Activated CD4-positive, alpha-beta T cell treated with anti-CD3 and anti-CD28 coated beads, Interleukin-2, amount 10 ng/mL, durations not matched to agents 24 days and 14 days (primary cell): ENCODE data around the gene LAMA4. TPM values are rescaled to one million over a fixed set of nuclear protein-coding genes. Genes with fewer than 3 reads are reported as not detected.
"Not testable (repeated sequence)": the region's sequence is repeated elsewhere in the genome, so short reads cannot be mapped to it uniquely, and the experiment has no call there.

Experiments used
- DNase-seq: peaks from one replicate; pipeline ENCODE4 v3.0.0; 2022
- H3K27ac Mint-ChIP-seq: one replicate; pipeline ENCODE4 v1.8.0; 2022; ENCODE audit warnings: mild to moderate bottlenecking, mixed read lengths
- H3K27me3 Mint-ChIP-seq: one replicate; pipeline ENCODE4 v1.8.0; 2022; ENCODE audit warnings: mixed read lengths
- H3K36me3 Mint-ChIP-seq: one replicate; pipeline ENCODE4 v1.8.0; 2022; ENCODE audit warnings: low read depth, mild to moderate bottlenecking, mixed read lengths
- H3K4me1 Mint-ChIP-seq: one replicate; pipeline ENCODE4 v1.8.0; 2021; ENCODE audit warnings: mixed read lengths
- H3K4me3 Mint-ChIP-seq: one replicate; pipeline ENCODE4 v1.8.0; 2022; ENCODE audit warnings: mild to moderate bottlenecking, moderate library complexity, mixed read lengths
- H3K9me3 Mint-ChIP-seq: one replicate; pipeline ENCODE4 v1.8.0; 2021; ENCODE audit warnings: mixed read lengths
- intact Hi-C: fragments of 100-400 bp; cut with micrococcal nuclease; formaldehyde crosslinking; loops from one replicate; pipeline ENCODE4 v1.15.1; 2023
- total RNA-seq: library from RNA; stranded (reverse); gene quantifications from 2 replicates; pipeline ENCODE4 v1.2.3, GENCODE V29; 2022

LAMA4 gene
- total RNA-seq, 1 donor from 2014 or later, result not detected

GRCh38 chr6:112109262-112109661 is 145.1 kb downstream of the LAMA4 start:
- H3K36me3 Mint-ChIP-seq, result no peaks in the 10 kb centered on the region
- H3K4me3 Mint-ChIP-seq, result no peak overlapping the region
- no peaks in the 10 kb centered on the region for H3K4me1 Mint-ChIP-seq
- no peak overlapping the region for H3K27ac Mint-ChIP-seq
- intact Hi-C loops, result no loop called here
- peaks cover 32% of the 10 kb centered on the region for H3K27me3 Mint-ChIP-seq
- H3K9me3 Mint-ChIP-seq, result peaks cover 5% of the 10 kb centered on the region
- no peak for DNase-seq

GRCh38 chr6:112106562-112106961 is 147.8 kb downstream of the LAMA4 start:
- H3K4me1 Mint-ChIP-seq, result no peaks in the 10 kb centered on the region
- peaks cover 5% of the 10 kb centered on the region for H3K9me3 Mint-ChIP-seq
- DNase-seq, result no peak
- H3K27ac Mint-ChIP-seq, result no peak overlapping the region
- peaks cover 26% of the 10 kb centered on the region for H3K27me3 Mint-ChIP-seq
- no peaks in the 10 kb centered on the region for H3K36me3 Mint-ChIP-seq
- no peak overlapping the region for H3K4me3 Mint-ChIP-seq
- intact Hi-C loops, result no loop called here

- H3K4me1 Mint-ChIP-seq, intact Hi-C loops, H3K9me3 Mint-ChIP-seq, H3K36me3 Mint-ChIP-seq, H3K4me3 Mint-ChIP-seq, DNase-seq, H3K27ac Mint-ChIP-seq: not testable (repeated sequence)
- peaks cover 26% of the 10 kb centered on the region for H3K27me3 Mint-ChIP-seq
Observed at GRCh38 chr6:112106026-112106425, 148.3 kb downstream of the LAMA4 start.

- no peak for DNase-seq
- Mint-ChIP-seq H3K9me3 (peaks cover 5% of the 10 kb centered on the region), H3K27me3 (peaks cover 23% of the 10 kb centered on the region), H3K4me3 (no peak overlapping the region), H3K36me3 (no peaks in the 10 kb centered on the region), H3K27ac (no peak overlapping the region), H3K4me1 (no peaks in the 10 kb centered on the region)
- intact Hi-C loops, result no loop called here
Observed at GRCh38 chr6:112100561-112100960, 153.8 kb downstream of the LAMA4 start.

- Mint-ChIP-seq H3K36me3 (no peaks in the 10 kb centered on the region), H3K4me3 (no peak overlapping the region), H3K4me1 (no peaks in the 10 kb centered on the region), H3K27me3 (peaks cover 23% of the 10 kb centered on the region), H3K9me3 (no peaks in the 10 kb centered on the region), H3K27ac (no peak overlapping the region)
- no peak for DNase-seq
- intact Hi-C loops, result no loop called here
Observed at GRCh38 chr6:112096901-112097300, 157.5 kb downstream of the LAMA4 start.

- Mint-ChIP-seq H3K27ac (no peak overlapping the region), H3K27me3 (peaks cover 38% of the 10 kb centered on the region), H3K9me3 (no peaks in the 10 kb centered on the region), H3K36me3 (peaks cover 6% of the 10 kb centered on the region), H3K4me1 (peaks cover 7% of the 10 kb centered on the region), H3K4me3 (no peak overlapping the region)
- intact Hi-C loops, result loop anchor here (1.0 to 5.0 kb wide), 4 partner anchors 67 to 606 kb away; partner anchors contain the start of genes FYN and REV3L
- no peak for DNase-seq
Observed at GRCh38 chr6:112087916-112088315, 166.5 kb downstream of the LAMA4 start.

GRCh38 chr6:112087136-112087911 is 167.0 kb downstream of the LAMA4 start, which contains the start of the genes FAM229B and TUBE1:
TSS of gene FAM229B (plus strand) at chr6:112087591. CDS start at chr6:112099284, 11,693 bp downstream.
TSS of gene TUBE1 (minus strand) at chr6:112087482. CDS start at chr6:112087434, 48 bp downstream.
- intact Hi-C loops, result loop anchor here (1.0 to 5.0 kb wide), 4 partner anchors 67 to 605 kb away; partner anchors contain the start of genes FYN and REV3L
- Mint-ChIP-seq H3K4me1 (peaks cover 7% of the 10 kb centered on the region), H3K27me3 (peaks cover 35% of the 10 kb centered on the region), H3K36me3 (peaks cover 7% of the 10 kb centered on the region), H3K27ac (no peak within 1 kb of the TSS), H3K9me3 (no peaks in the 10 kb centered on the region), H3K4me3 (no peak within 1 kb of the TSS)
- peak; percentile 96 for DNase-seq

- Mint-ChIP-seq H3K4me1 (peaks cover 7% of the 10 kb centered on the region), H3K36me3 (peaks cover 7% of the 10 kb centered on the region), H3K9me3 (no peaks in the 10 kb centered on the region), H3K27me3 (peaks cover 29% of the 10 kb centered on the region), H3K27ac (no peak overlapping the region), H3K4me3 (no peak overlapping the region)
- intact Hi-C loops, result loop anchor here (1.0 to 5.0 kb wide), 4 partner anchors 68 to 604 kb away; partner anchors contain the start of genes FYN and REV3L
- DNase-seq, result no peak
Observed at GRCh38 chr6:112086744-112087135, 167.6 kb downstream of the LAMA4 start.

GRCh38 chr6:112085286-112086065 is 168.9 kb downstream of the LAMA4 start:
- H3K36me3 Mint-ChIP-seq, result peaks cover 9% of the 10 kb centered on the region
- H3K4me3 Mint-ChIP-seq, result peak overlapping the region; percentile 18
- no peak for DNase-seq
- intact Hi-C loops, result loop anchor here (2.0 to 5.0 kb wide), 3 partner anchors 69 to 603 kb away; partner anchors contain the start of genes FYN and REV3L
- H3K27me3 Mint-ChIP-seq, result peaks cover 20% of the 10 kb centered on the region
- no peaks in the 10 kb centered on the region for H3K9me3 Mint-ChIP-seq
- peaks cover 7% of the 10 kb centered on the region for H3K4me1 Mint-ChIP-seq
- H3K27ac Mint-ChIP-seq, result no peak overlapping the region

- no peak overlapping the region for H3K27ac Mint-ChIP-seq
- no peak overlapping the region for H3K4me3 Mint-ChIP-seq
- H3K4me1 Mint-ChIP-seq, result peaks cover 7% of the 10 kb centered on the region
- intact Hi-C loops, result no loop called here
- DNase-seq, result no peak
- no peaks in the 10 kb centered on the region for H3K27me3 Mint-ChIP-seq
- H3K9me3 Mint-ChIP-seq, result no peaks in the 10 kb centered on the region
- peaks cover 20% of the 10 kb centered on the region for H3K36me3 Mint-ChIP-seq
Observed at GRCh38 chr6:112081569-112081968, 172.8 kb downstream of the LAMA4 start.

GRCh38 chr6:112066606-112067005 is 187.8 kb downstream of the LAMA4 start:
- peaks cover 7% of the 10 kb centered on the region for H3K27me3 Mint-ChIP-seq
- no peaks in the 10 kb centered on the region for H3K4me1 Mint-ChIP-seq
- no peak overlapping the region for H3K4me3 Mint-ChIP-seq
- intact Hi-C loops, result no loop called here
- H3K36me3 Mint-ChIP-seq, result peaks cover 4% of the 10 kb centered on the region
- H3K9me3 Mint-ChIP-seq, result no peaks in the 10 kb centered on the region
- no peak for DNase-seq
- H3K27ac Mint-ChIP-seq, result no peak overlapping the region

GRCh38 chr6:112065426-112065986 is 188.9 kb downstream of the LAMA4 start:
- H3K4me1 Mint-ChIP-seq, result no peaks in the 10 kb centered on the region

GRCh38 chr6:112062966-112063365 is 191.4 kb downstream of the LAMA4 start:
- Mint-ChIP-seq H3K36me3 (no peaks in the 10 kb centered on the region), H3K9me3 (no peaks in the 10 kb centered on the region), H3K4me3 (no peak overlapping the region), H3K27ac (no peak overlapping the region), H3K27me3 (peaks cover 7% of the 10 kb centered on the region), H3K4me1 (no peaks in the 10 kb centered on the region)
- DNase-seq, result no peak
- intact Hi-C loops, result no loop called here

More at GRCh38 chr6:112065426-112065986, 188.9 kb downstream of the LAMA4 start:
- no peak overlapping the region for H3K27ac Mint-ChIP-seq
- no peak overlapping the region for H3K4me3 Mint-ChIP-seq
- intact Hi-C loops, result no loop called here
- peaks cover 3% of the 10 kb centered on the region for H3K36me3 Mint-ChIP-seq
- no peaks in the 10 kb centered on the region for H3K9me3 Mint-ChIP-seq
- peaks cover 7% of the 10 kb centered on the region for H3K27me3 Mint-ChIP-seq
- DNase-seq, result no peak
